ENCODE results near the gene AK4.

AK4 gene

DNA sequence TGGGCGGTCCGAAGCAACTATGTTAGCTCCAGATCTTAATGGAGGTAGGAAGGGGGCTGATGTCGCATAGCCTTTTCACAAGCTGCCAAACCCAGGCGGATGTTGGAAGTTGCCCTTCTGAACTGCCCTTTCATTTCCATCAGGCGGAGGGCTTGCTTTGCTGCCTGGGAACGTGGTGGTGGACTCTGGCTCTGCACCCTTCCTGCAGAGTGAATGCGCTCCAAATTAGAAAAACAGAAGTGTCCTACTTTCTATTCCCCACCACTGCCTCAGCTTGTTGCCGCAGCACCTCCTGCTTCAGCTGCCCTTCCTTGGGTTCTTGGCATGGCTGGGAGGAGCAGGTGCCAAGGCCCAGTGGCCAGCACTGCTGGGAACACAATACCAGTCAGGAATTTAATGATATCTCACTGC lies 60.6 kb downstream of the AK4 start:
- no peak overlapping the region for H3K4me3 ChIP-seq (ENCODE audit: low read depth, low read length)
- TF ChIP-seq, protein P1, sequence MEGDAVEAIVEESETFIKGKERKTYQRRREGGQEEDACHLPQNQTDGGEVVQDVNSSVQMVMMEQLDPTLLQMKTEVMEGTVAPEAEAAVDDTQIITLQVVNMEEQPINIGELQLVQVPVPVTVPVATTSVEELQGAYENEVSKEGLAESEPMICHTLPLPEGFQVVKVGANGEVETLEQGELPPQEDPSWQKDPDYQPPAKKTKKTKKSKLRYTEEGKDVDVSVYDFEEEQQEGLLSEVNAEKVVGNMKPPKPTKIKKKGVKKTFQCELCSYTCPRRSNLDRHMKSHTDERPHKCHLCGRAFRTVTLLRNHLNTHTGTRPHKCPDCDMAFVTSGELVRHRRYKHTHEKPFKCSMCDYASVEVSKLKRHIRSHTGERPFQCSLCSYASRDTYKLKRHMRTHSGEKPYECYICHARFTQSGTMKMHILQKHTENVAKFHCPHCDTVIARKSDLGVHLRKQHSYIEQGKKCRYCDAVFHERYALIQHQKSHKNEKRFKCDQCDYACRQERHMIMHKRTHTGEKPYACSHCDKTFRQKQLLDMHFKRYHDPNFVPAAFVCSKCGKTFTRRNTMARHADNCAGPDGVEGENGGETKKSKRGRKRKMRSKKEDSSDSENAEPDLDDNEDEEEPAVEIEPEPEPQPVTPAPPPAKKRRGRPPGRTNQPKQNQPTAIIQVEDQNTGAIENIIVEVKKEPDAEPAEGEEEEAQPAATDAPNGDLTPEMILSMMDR (conservative IDR thresholded peaks at IDR 0.05; ENCODE audit: low read depth, low read length), result no peak
- DNase-seq (ENCODE audit: low read depth), result no peak

DNA sequence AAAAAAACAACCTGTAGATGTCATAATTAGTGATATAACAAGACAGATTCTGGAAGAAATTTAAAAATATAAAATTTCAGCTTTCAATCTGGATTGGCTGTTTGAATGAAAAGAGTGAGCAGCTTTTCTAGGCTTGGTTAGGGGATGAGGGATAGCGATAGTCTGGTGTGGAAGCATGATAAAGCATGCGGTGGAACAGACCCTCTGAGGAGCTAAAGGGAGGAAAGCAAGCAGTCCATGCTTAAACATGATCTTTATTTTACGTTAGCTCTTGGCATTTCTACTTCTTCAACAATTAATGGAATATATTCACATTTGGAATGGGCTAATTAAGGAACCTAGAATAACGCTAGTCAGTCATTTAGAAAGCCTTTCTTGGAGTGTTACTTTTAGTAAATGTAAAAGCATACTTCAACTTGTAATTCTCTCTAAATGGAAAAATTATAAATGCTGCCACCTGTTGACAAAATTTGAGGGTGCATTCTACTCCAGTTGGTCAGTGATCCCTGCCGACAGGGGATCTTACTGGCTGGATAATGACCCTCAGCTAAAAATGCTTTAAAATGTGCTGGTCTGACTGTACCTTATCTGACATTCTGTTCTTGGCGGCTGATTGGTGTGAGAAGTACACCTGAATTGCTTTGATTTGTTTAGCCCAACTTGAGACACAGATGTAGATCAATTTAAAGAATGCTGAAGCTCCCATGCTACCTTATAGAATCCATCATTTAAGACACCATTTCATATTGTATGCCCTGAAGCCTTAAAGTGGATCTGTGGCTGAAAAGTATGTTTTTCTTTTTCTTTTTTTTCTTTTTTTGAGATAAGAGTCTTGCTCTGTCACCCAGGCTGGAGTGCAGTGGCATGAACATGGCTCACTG lies 61.2 kb downstream of the AK4 start:
- peak; percentile 75 for DNase-seq (ENCODE audit: low read depth)
- TF ChIP-seq, protein P1 (conservative IDR thresholded peaks at IDR 0.05; ENCODE audit: low read depth, low read length), result peak; percentile 74
- H3K4me3 ChIP-seq (ENCODE audit: low read depth, low read length), result no peak overlapping the region

DNA sequence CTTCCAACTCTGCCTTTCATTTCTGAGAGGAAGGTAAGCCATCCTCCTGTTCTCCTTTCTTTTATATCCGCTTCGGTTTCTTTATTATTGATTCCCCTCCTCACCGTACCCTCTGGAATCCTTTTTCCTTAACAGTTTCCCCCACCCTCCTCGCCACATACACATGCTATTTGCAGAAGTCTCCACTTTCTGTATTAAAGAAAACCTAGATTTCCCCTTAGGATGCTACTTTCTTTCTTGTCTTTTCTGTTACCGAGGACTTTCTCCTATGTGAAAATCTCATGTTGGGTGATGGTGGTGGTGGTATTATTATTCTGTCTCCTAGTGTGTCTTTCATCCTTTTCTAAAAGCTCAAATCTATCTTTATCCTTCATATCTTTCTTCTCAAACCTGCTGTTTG lies 62.3 kb downstream of the AK4 start:
- H3K4me3 ChIP-seq (ENCODE audit: low read depth, low read length), result no peak overlapping the region
- TF ChIP-seq, protein P1 (conservative IDR thresholded peaks at IDR 0.05; ENCODE audit: low read depth, low read length), result no peak
- no peak for DNase-seq (ENCODE audit: low read depth)

DNA sequence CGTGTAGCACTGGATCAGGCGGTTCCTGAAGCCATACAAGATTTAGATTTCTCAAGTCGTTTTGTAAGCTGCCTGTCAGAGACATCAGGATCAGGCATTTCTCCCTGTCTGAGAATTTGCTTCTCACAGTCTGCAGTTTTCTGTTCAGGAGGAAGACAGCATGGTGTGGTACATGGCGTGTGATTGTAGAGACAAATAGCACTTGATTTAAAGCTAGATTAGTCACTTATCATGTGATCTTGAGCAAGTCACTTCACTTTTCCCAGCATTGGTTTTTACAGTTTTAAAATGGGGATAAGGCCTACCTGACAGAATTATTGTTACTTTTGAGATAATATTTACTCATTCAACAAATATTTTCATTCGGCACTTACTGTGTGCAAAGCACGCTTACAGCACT lies 63.3 kb downstream of the AK4 start:
- DNase-seq (ENCODE audit: low read depth), result no peak
- TF ChIP-seq, protein P1 (conservative IDR thresholded peaks at IDR 0.05; ENCODE audit: low read depth, low read length), result no peak
- H3K4me3 ChIP-seq (ENCODE audit: low read depth, low read length), result no peak overlapping the region

DNA sequence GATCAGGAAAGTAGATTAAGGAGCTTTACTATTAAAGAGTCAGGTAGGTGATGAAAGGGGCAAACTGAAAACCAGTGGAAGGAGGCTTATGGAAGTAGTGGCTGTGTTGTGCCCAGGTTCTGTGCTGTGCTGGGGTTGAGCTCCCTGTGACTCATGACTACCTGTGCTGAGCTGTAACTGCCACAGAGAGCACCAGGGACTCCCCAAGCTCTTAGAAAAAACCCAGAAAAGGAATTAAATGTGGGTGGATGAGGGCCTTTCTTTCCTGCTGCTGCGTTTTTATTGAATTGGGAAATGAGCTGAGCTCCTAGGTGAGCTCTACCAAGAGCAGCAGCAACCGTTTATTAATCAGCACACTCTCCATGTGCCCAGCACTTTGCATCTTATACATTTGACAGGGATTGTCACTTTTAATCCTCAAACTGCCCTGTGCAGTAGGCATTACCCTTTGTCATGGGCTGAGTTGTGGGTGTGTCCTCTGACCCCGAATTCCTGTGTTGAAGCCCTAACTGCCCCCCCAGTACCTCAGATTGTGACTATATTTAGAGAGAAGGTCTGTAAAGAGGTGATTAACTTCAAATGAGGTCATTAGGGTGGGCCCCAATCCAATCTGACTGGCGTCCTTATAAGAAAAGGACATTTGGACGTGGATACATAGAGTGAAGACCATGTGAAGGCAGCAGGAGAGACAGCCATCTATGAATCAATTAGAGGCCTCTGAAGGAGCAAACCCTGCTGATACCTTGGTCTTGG lies 65.4 kb downstream of the AK4 start:
- TF ChIP-seq, protein P1 (conservative IDR thresholded peaks at IDR 0.05; ENCODE audit: low read depth, low read length), result no peak
- no peak for DNase-seq (ENCODE audit: low read depth)
- H3K4me3 ChIP-seq (ENCODE audit: low read depth, low read length), result no peak overlapping the region

DNA sequence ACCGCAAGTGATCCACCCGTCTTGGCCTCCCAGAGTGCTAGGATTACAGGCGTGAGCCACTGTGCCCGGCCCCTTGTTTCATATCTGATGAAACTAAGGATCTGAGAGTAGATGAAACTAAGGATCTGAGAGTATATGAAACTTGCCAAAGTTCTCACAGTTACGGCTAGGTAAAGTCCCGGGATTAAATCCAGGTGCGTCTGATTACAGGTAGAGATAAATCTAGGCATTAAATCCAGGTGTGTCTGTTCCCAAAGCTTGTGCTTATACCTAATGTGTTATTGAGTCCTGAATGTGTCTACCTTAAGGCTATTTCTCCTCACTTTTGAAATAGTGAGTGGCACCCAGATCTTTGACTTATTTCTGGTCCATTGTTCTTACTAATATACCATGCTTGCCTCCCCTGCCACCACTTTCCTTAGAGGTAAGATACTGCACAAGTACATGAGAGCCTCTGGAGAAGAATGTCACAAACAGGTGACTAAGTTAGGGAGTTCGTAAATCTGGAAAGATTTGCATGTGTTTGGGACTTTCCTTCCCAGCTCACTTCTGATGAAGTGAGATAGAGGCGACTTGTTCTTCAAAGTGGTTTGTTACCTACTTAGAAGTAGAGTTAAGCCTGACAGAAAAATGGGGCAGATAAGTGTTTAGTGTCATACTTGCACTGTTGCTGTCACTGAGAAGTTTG lies 66.5 kb downstream of the AK4 start:
- no peak overlapping the region for H3K4me3 ChIP-seq (ENCODE audit: low read depth, low read length)
- TF ChIP-seq, protein P1 (conservative IDR thresholded peaks at IDR 0.05; ENCODE audit: low read depth, low read length), result no peak
- no peak for DNase-seq (ENCODE audit: low read depth)

All from choroid plexus epithelial cell (primary cell).